ENCODE data around the gene EEF1AKMT1. TPM values are rescaled to one million over a fixed set of nuclear protein-coding genes. Genes with fewer than 3 reads are reported as not detected.

Gene EEF1AKMT1
- total RNA-seq, 2 experiments from 2014 or later = 1.9 to 2.5 TPM

DNA sequence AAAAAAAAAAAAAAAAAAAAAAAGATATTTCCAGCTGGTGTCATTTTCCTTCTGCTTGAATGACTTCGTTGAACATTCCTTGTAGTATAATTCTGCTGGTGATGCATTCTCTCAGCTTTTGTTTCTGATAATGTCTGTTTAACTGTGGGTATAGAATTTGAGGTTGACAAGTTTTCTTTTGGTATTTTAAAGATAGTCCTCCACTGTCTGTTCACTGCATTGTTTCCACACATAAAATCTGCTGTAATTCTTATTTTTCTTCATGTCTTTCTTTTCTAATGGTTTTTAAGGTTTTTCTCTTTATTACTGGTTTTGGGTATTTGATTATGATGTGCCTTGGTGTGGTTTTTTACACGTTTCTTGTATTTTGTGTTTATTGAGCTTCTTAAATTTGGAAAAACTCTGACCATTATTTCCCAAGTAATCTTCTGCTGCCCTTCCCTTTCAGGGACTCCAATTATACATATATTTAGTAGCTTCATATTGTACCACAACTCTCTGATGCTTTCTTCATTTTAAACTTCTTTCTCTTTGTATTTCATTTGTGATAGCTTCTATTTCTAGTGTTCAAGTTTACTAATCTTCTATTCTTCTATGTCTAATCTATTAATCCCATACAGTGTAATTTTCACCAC is 6.3 kb downstream of the EEF1AKMT1 start:
- Histone ChIP-seq H3K36me3 (ENCODE audit: insufficient read depth, low read length) (peaks cover 9% of the 10 kb centered on the region), H3K4me1 (ENCODE audit: insufficient read depth, low read length) (peaks cover 11% of the 10 kb centered on the region), H3K4me3 (ENCODE audit: low read length) (no peak overlapping the region), H3K27ac (ENCODE audit: low read depth in 1 of 2, low read length in 2 of 2) (no peak overlapping the region), H3K9me3 (ENCODE audit: control insufficient read depth in 1 of 2, insufficient read depth in 1 of 2, low read length in 2 of 2) (peaks cover 5 to 10% of the 10 kb centered on the region in 2 experiments), H3K27me3 (ENCODE audit: control insufficient read depth in 1 of 2, insufficient read depth in 2 of 2, low read length in 2 of 2) (no peaks in the 10 kb centered on the region)
- ChIA-PET CTCF (interaction anchor here (0.7 kb wide), 1 partner anchor 66 kb away, joined by 3 read pairs; no protein-coding TSS in a partner anchor), POLR2A (interaction anchor here (0.6 kb wide), 1 partner anchor 200 kb away, joined by 5 read pairs; the partner anchor contains the start of gene IFT88)
- H3K36me3 Mint-ChIP-seq (ENCODE audit: low read depth) = peaks cover 35% of the 10 kb centered on the region
- no peak overlapping the region for H3K4me3 Mint-ChIP-seq
- intact Hi-C loops (cut with DNase I, micrococcal nuclease) = no loop called here
- peaks cover 19% of the 10 kb centered on the region for H3K4me1 Mint-ChIP-seq (ENCODE audit: low read depth)
- TF ChIP-seq CTCF (IDR thresholded peaks at IDR 0.05) = no peak
- no peak overlapping the region for H3K27ac Mint-ChIP-seq
- no peaks in the 10 kb centered on the region for H3K27me3 Mint-ChIP-seq
- ATAC-seq (ENCODE audit: poor library complexity) = no peak
- no peak for DNase-seq
- peaks cover 9% of the 10 kb centered on the region for H3K9me3 Mint-ChIP-seq

DNA sequence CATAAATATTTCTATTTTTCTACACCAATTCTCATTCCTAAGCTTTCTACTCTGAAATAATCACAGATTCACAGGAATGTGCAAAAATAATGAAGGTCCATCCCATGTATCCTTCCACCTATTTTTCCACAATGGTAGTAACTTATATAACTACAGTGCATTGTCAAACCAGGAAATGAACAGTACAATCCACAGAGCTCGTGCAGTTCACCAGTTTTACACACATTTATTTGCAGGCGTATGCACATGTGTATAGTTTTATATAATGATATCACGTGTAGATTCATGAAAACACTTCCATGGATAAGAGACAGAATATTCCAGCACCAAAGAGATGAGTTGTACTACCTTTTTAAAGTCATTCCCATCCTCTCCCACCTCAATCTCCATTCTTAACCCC is 12.9 kb downstream of the EEF1AKMT1 start:
- H3K27ac ChIP-seq (ENCODE audit: low read depth in 1 of 2, low read length in 2 of 2) = no peak overlapping the region
- H3K27me3 Mint-ChIP-seq = no peaks in the 10 kb centered on the region
- intact Hi-C loops (cut with DNase I, micrococcal nuclease) = no loop called here
- H3K4me1 Mint-ChIP-seq (ENCODE audit: low read depth) = no peaks in the 10 kb centered on the region
- ChIA-PET POLR2A (no interaction called here), CTCF (no interaction called here)
- no peak overlapping the region for H3K4me3 ChIP-seq (ENCODE audit: low read length)
- DNase-seq (no peak), ATAC-seq (ENCODE audit: poor library complexity) (no peak)
- peaks cover 5% of the 10 kb centered on the region for H3K36me3 ChIP-seq (ENCODE audit: insufficient read depth, low read length)
- no peak overlapping the region for H3K27ac Mint-ChIP-seq
- no peak overlapping the region for H3K4me3 Mint-ChIP-seq
- peaks cover 0 to 9% of the 10 kb centered on the region in 2 experiments for H3K9me3 ChIP-seq (ENCODE audit: control insufficient read depth in 1 of 2, insufficient read depth in 1 of 2, low read length in 2 of 2)
- H3K27me3 ChIP-seq (ENCODE audit: control insufficient read depth in 1 of 2, insufficient read depth in 2 of 2, low read length in 2 of 2) = no peaks in the 10 kb centered on the region
- no peak for TF ChIP-seq CTCF (IDR thresholded peaks at IDR 0.05)
- peaks cover 5% of the 10 kb centered on the region for H3K9me3 Mint-ChIP-seq
- no peaks in the 10 kb centered on the region for H3K4me1 ChIP-seq (ENCODE audit: insufficient read depth, low read length)
- H3K36me3 Mint-ChIP-seq (ENCODE audit: low read depth) = peaks cover 27% of the 10 kb centered on the region

DNA sequence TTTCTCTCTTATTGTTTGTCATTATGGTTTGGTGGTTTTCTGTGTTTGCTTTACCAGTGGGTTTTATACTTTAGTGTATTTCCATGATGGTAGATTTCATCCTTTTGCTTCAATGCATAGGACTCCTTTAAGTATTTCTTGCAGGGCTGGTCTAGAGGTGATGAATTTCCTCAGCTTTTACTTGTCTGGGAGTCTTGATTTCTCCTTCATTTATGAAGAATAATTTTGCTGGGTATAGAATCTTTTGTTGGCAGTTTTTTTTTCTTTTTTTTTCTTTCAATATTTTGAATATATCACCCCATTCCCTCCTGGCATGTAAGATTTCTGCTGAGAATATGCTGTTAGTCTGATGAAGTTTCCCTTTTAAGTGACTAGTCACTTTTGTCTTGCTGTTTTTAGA is 19.8 kb downstream of the EEF1AKMT1 start:
- no peak overlapping the region for H3K4me3 ChIP-seq (ENCODE audit: low read length)
- CTCF ChIA-PET = no interaction called here
- intact Hi-C loops (cut with DNase I, micrococcal nuclease) = no loop called here
- POLR2A ChIA-PET = interaction anchor here (0.7 kb wide), 1 partner anchor 229 kb away, joined by 3 read pairs; the partner anchor contains the start of gene CRYL1
- no peaks in the 10 kb centered on the region for H3K27me3 ChIP-seq (ENCODE audit: control insufficient read depth in 1 of 2, insufficient read depth in 2 of 2, low read length in 2 of 2)
- Mint-ChIP-seq H3K4me1 (ENCODE audit: low read depth) (no peaks in the 10 kb centered on the region), H3K27ac (no peak overlapping the region), H3K27me3 (no peaks in the 10 kb centered on the region), H3K36me3 (ENCODE audit: low read depth) (peaks cover 87% of the 10 kb centered on the region), H3K9me3 (peaks cover 23% of the 10 kb centered on the region), H3K4me3 (no peak overlapping the region)
- DNase-seq (no peak), ATAC-seq (ENCODE audit: poor library complexity) (no peak)
- no peaks in the 10 kb centered on the region for H3K4me1 ChIP-seq (ENCODE audit: insufficient read depth, low read length)
- peaks cover 5% of the 10 kb centered on the region for H3K36me3 ChIP-seq (ENCODE audit: insufficient read depth, low read length)
- peaks cover 11 to 37% of the 10 kb centered on the region in 2 experiments for H3K9me3 ChIP-seq (ENCODE audit: control insufficient read depth in 1 of 2, insufficient read depth in 1 of 2, low read length in 2 of 2)
- no peak overlapping the region for H3K27ac ChIP-seq (ENCODE audit: low read depth in 1 of 2, low read length in 2 of 2)
- TF ChIP-seq CTCF (IDR thresholded peaks at IDR 0.05) = no peak
